ENCODE measurements around the gene RPL10.

DNA sequence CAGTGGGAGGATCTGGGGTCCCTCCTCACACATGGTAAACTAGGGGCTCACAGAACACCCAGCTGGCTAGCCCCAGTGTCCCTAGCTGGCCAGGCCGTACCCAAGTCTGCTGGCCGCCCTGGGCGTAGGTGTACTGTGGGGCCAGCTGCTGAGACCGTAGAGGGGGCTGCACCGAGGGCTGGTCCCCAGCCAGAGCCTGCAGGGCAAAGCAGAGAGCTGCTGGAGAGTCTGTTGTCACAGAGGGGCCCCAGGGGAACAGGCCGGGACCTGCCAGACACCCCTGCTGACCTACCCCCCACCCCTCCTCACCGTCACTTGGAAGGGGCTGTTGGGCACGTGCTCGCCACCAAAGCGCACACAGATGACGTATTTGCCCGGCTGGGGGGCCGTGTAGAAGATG, 43.7 kb upstream of the RPL10 start:
- TF ChIP-seq POLR2A (IDR thresholded peaks at IDR 0.05) (no peak), CTCF (IDR thresholded peaks at IDR 0.05) (no peak)
